GM18508 (cell line): ENCODE data around the gene GALK1.

ENCODE experiments used
- ATAC-seq: cut with Tn5 transposase; IDR thresholded peaks from one replicate; pipeline ENCODE4 v1.9.1; 2021; ENCODE audit warnings: moderate number of reproducible peaks; ENCODE audit not compliant: insufficient read depth, unreplicated experiment

The GALK1 gene

DNA sequence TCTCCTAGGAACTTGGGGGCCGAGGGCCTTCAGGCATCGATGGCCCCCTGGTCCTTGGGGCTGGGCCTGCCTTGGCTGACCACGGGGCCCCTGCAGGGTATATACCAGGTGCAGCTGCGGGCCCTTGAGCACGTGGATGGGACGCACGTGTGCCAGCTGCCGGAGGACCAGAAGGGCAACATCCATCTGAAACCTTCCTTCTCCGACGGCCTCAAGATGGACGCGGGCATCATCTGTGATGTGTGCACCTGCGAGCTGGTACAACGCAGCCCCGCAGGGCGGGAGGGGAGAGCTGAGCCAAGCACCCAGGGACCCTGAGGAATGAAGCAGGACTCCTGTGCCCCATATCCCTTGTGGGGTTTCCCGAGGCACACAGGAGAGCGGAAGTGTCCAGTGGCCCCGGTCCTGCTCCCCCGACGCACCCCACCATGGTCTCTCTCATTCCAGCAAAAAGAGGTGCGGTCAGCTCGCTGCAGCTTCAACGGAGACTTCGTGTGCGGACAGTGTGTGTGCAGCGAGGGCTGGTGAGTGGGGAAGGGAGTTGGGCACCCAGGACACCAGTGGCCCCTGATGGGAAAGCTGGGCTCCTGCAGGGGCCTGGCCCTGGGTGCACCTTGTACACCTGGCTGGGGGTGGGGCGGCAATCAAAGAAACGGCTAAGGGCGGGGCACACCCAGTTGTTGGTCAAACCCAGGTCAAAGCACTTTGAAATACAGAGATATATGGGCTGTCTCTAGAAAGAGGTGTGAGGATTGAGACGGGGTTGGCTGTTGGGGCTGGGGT lies 33.1 kb downstream of the GALK1 start:
- no peak for ATAC-seq

DNA sequence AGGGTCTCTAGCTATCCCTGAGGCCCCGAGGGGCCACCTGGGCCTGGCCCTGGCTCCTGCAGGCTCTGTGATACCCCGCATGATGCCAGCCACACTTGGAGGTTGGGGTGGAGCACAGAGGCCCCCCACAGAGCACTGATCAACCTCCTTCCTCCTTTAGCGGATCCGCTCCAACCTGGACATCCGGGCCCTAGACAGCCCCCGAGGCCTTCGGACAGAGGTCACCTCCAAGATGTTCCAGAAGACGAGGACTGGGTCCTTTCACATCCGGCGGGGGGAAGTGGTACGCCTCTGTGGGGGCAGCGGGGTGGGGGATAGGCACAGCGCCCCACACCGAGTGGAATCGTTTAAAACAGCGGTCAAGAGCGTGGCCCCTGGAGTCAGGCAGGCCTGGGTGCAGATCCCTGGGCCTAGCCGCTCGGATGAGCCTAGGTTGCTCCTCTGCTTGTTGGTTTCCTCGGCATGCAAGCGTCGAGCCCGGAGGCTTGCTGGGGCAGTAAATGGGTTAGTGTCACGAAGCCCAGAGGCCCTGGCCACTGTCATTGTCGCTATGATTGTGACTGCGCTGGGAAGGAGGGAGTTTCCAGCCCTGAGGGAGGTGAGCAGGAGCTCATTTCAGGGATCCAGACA lies 33.8 kb downstream of the GALK1 start:
- no peak for ATAC-seq

DNA sequence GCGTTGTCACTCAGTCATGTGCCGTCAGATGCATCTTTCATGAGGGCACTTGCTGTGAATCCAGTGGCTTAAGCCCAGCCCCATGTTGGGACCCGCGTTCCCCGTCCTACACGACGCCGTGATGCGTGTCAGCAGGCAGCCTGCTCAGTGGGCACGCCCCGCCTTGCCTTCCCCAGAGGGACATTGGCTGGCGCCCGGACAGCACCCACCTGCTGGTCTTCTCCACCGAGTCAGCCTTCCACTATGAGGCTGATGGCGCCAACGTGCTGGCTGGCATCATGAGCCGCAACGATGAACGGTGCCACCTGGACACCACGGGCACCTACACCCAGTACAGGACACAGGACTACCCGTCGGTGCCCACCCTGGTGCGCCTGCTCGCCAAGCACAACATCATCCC lies 34.9 kb downstream of the GALK1 start:
- no peak for ATAC-seq

DNA sequence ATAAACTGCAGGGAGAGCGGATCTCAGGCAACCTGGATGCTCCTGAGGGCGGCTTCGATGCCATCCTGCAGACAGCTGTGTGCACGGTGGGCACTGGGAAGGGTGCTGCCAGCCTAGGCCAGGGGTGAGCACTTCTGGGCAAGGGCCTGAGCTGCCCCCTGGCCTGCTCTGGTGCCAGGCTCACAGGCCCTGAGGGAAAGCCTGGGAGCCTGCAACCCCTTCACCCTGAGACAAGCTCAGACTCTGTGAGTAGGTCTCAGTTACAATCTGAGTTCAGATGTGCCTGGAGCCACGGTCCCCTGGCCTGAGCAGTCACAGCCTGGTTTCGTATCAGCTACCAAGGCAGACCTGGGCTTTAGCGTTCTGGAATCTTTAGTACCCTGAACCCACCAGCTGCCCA lies 35.6 kb downstream of the GALK1 start:
- ATAC-seq = no peak

DNA sequence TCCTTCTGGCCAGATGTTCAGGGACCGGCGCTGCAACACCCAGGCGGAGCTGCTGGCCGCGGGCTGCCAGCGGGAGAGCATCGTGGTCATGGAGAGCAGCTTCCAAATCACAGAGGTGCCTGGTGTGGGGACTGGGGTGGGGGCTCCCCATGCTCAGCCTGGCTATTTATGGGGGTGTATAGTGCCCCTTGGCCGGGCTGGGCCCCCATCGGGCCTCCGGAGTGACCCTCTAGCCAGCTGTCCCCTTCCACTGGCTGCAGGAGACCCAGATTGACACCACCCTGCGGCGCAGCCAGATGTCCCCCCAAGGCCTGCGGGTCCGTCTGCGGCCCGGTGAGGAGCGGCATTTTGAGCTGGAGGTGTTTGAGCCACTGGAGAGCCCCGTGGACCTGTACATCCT lies 37.6 kb downstream of the GALK1 start:
- no peak for ATAC-seq

DNA sequence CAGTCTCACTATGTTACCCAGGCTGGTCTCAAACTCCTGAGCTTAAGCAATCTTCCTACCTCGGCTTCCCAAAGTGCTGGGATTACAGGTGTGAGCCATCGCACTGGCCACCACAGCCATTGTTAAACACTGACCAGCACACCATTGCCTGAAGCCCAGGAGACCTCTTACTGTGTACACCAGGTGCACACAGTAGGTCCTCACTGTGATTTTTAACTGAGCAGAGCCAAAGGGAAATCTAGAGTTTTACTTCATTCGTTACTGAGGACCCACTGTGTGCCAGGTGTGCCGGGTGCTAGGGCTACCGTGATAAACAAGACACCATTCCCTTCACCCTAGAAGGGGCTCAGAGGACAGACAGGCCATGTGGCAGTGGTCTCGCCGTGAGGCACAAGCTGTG lies 39.5 kb downstream of the GALK1 start:
- ATAC-seq = no peak

DNA sequence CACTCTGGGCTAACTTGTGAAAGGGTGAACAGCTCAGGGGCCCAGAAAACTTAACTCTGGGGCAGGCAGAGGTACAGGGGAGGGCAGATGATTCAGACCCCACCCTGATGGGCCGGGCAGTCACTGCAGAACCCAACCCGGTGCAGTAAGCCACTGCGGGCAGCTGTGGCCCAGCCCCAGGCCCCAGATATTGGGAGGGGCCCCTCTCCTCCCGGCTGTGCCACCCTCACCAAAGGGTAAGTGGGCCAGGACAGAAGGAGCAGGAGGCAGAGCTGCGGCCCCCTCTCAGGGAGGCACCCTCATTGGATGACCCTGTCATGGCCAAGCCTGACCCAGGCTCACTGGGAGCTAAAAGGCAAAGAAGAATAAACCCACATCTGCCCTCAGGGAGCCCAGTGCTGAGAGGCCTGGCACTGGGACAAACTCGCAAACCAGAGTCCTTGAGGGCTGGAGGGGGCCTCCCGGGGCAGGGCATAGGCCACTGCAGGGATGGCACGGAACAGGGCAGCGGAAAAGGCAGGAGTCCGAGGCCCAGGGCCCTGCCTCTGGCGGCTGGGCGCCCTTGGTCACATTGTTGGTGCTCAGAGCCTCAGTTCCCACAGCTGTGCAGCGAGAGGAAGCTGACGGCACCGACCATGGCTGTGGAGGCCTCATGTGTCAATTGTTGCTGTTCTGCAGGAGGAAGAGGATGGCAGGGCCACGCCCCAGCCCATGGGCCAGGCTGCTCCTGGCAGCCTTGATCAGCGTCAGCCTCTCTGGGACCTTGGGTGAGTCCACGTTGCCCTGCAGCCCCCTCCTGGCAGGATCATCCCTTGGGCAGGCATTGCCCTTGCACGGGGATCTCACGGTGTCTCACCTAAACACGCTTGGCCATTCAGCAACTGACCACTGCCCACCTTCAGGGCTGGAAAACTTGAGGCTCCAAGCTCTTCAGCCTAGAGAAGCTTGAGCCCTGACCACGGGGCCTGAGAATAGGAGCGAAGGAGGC lies 40.7 kb downstream of the GALK1 start:
- ATAC-seq = no peak

DNA sequence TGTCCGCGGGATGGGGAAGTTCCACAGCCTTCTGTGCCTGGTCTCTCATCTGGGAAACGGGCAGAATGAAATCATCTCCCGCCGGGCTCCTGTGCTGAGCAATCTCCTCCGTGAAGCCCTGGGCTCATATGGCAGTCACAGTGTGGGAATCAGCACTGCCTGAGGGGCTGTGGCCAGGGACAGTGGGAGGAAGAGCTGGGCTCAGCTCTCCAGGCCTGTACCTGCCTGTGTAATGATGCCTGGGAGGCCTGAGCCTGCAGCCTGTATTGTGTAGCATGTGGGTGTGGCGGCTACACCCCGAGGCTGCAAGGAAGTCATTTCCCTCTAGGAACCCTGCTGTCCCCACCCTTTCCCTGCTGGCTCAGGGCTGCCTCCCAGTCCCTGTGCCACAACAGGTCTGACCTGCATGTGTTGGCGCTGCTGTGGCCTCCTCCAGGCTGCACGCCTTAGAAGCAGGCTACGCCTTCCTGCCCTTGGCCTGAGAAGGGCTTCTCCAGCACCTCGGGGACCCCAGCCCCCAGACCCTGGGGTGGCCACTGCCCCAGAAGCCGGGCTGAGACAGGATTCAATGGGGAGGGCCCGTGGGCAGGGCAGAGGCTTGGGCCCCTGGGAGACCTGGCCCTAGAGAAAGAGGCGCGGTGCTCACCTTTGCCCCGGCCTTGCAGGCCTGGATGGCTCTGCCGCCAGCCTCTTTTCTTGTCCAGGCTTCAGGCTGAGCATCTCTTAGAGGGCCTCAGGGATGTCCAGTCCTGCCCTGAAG lies 41.6 kb downstream of the GALK1 start:
- no peak for ATAC-seq

DNA sequence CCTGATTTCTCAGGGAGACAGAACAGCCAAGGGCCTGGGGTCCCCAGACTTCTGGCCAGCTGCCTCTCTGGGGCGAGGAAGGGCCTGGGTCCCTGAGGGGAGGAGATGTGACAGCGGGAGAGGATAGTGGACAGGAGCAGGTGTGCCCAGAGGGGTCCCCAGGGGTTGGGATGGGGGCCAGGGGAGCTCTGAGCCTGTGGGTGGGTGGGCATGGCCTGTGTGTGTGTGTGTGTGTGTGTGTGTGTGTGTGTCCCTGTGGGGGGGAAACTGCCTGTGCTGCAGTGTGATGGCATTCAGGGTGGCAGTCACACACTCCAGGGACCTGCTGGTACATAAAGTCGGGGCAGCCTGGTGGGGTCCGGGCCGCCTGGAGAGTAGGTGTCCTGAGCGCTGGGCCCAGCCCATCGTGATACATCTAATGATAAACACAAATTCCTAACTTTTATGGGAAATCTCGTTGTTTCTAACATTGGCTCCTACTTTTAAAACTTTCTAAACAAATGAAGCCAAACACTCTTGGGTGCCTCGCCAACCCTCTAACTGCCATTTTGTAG lies 42.4 kb downstream of the GALK1 start:
- ATAC-seq = no peak

DNA sequence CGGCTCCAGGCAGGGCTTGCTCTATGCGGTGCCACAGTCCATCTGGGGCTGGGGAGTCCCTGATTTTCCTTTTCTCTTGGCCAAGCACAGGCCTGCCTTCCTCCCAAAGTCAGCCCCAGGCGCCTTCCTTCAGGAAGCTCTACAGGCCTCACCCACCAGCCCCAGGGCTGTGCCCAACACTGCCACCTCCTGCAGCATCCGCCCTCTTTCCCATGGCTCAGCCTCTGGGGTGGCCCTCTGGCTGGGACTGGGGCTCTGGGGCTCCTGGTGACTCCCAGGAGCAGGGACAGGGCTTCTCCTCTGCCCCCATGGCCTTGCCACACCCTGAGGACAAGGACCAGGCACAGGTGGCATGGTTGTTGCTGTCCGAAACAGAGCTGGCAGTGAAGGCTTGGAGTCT lies 42.9 kb downstream of the GALK1 start:
- no peak for ATAC-seq

DNA sequence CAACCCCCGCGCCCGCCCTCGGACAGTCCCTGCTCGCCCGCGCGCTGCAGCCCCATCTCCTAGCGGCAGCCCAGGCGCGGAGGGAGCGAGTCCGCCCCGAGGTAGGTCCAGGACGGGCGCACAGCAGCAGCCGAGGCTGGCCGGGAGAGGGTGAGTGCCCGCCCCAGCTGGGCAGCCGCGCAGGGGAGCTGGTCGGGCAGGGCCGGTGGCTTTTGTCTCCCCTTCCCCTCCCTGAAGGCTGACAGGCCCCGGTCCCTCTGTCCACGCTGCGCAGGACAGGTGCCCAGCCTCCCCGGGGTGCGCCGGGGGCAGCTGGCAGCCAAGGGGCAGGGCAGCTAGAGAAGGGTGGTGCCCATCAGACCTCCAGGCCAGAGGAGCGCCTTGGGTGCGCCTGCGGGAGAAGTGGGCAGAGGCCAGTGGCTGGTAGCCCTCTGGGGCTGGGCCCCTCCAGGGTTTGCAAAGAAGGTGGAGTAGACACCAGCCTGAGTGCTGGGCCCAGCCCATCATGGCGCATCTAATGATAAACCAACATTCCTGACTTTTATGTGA lies 43.5 kb downstream of the GALK1 start:
- no peak for ATAC-seq

DNA sequence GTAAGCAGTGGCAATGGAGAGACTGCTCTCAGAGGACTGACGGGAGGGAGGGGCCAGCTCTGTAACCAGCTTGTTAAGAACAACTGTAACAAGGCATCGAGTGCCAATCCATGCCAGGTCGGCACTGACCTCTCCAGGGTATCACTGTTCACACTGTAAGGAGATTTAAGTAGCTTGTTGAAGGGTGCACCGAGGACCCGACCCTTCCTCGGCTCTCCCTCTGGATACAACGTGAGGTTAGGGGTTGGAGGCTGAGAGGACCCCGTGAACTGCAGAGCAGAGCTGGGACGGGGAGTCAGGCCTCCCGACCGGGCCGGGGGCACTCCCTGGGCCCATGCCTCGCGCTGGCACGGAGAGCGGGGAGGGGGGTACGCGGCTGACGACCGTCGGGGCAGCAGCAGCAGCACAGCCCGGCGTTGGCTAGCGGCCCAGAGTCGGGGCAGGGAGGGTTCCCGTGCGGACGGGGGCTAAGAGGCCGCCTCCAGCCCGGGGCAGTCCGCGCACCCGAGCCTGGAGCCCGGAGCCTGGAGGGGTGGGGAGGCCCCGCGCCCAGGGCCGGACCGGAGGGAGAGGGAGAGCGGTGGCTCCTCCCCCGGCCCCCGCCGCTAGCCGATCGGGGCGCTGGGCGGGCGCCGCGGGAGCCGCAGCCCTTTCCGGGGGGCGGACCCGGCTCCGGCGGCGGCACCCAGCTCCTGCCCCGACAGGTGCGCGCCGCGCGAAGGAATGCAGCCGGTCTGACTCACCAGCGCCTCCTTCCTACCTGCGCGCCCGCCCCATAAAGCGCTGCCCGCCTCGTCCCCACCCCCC lies 44.1 kb downstream of the GALK1 start, which contains the start of gene ITGB4:
Gene ITGB4 (plus strand): TSS at position 804 of the 807 bp plus-strand sequence. CDS start 3,245 bp downstream, outside the sequence.
- no peak for ATAC-seq

DNA sequence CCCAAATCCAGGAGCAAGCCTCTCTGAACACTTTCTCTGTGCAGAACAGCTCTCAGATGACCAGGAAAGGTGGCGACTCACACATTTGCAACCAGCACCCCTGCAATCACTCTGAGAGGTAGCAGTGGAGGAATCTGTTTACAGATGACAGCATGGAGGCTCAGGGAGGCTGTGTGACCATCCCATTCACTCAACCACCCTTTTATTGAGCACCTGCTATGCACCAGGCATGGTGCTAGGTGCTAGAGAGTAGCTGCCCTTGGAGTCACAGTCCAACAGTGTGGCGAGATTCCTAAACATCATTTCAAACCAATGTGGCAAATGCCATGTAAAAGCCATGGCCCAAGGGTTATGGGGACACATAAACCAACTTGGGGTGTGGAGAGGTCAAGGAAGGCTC lies 45.3 kb downstream of the GALK1 start:
- ATAC-seq = no peak

DNA sequence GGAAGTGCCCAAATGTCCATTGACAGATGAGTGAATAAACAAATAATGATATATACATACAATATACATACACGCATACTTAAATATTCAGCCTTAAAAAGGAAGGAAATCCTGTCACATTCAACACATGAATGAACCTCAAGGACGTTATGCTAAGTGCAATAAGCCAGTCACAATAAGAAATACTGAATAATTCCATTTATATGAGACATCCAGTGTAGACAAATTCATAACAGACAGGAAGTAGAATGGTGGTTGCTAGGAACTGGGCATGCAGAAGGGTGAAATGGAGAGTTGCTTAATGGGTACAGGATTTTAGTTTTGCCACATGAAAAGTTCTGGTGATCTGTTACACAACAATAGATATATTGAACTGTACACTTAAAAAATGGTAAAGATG lies 52.5 kb downstream of the GALK1 start:
- no peak for ATAC-seq
